H9 (cell line): ENCODE results near the gene TEX53. TPM values are rescaled to one million over a fixed set of nuclear protein-coding genes. Genes with fewer than 3 reads are reported as not detected.

ENCODE experiments used
- DNase-seq: peaks from one replicate; pipeline ENCODE4 v3.0.0-alpha.2; 2017
- H2AFZ ChIP-seq: one replicate; pipeline ENCODE4 v1.6.1; 2013; ENCODE audit warnings: mild to moderate bottlenecking, low read length, control low read depth, moderate library complexity
- H2AK5ac ChIP-seq: 2 replicates; pipeline ENCODE4 v1.6.1; 2013; ENCODE audit warnings: low read length, control low read depth, mixed read lengths; ENCODE audit not compliant: insufficient read length
- H2BK120ac ChIP-seq: one replicate; pipeline ENCODE4 v1.6.1; 2013; ENCODE audit warnings: low read depth, mild to moderate bottlenecking, low read length, control low read depth, inconsistent platforms; ENCODE audit not compliant: poor library complexity, severe bottlenecking
- H2BK12ac ChIP-seq: 2 replicates; pipeline ENCODE4 v1.6.1; 2013; ENCODE audit warnings: low read length, control low read depth, mixed read lengths, low read depth; ENCODE audit not compliant: insufficient read length
- H2BK15ac ChIP-seq: 2 replicates; pipeline ENCODE4 v1.6.1; 2013; ENCODE audit warnings: low read depth, low read length, control low read depth
- H2BK20ac ChIP-seq: one replicate; pipeline ENCODE4 v1.6.1; 2013; ENCODE audit warnings: low read depth, mild to moderate bottlenecking, low read length, control low read depth, inconsistent platforms; ENCODE audit not compliant: poor library complexity, severe bottlenecking
- H2BK5ac ChIP-seq: 2 replicates; pipeline ENCODE4 v1.6.1; 2013; ENCODE audit warnings: low read length, control low read depth, mixed read lengths; ENCODE audit not compliant: insufficient read length
- H3K14ac ChIP-seq: 2 replicates; pipeline ENCODE4 v1.6.1; 2013; ENCODE audit warnings: low read length, control low read depth; ENCODE audit not compliant: insufficient read depth
- H3K18ac ChIP-seq: 2 replicates; pipeline ENCODE4 v1.6.1; 2013; ENCODE audit warnings: low read depth, mild to moderate bottlenecking, mixed read lengths, low read length, control low read depth; ENCODE audit not compliant: insufficient read length
- H3K23ac ChIP-seq: 2 replicates; pipeline ENCODE4 v1.6.1; 2013; ENCODE audit warnings: low read length, control low read depth, mixed read lengths, low read depth; ENCODE audit not compliant: insufficient read length
- H3K23me2 ChIP-seq: 2 replicates; pipeline ENCODE4 v1.6.1; 2013; ENCODE audit warnings: low read depth, mild to moderate bottlenecking, mixed read lengths, low read length, control low read depth; ENCODE audit not compliant: insufficient read length, poor library complexity, severe bottlenecking
- H3K27ac ChIP-seq: 2 replicates; pipeline ENCODE4 v1.5.1; 2013; ENCODE audit warnings: low read length, control low read depth, mixed read lengths, low read depth; ENCODE audit not compliant: insufficient read length
- H3K27me3 ChIP-seq: 2 replicates; pipeline ENCODE4 v1.6.1; 2013; ENCODE audit warnings: low read length, control low read depth, inconsistent platforms; ENCODE audit not compliant: insufficient read depth
- H3K4ac ChIP-seq: 2 replicates; pipeline ENCODE4 v1.6.1; 2013; ENCODE audit warnings: low read depth, mild to moderate bottlenecking, control low read depth, inconsistent platforms, low read length, moderate library complexity
- H3K4me1 ChIP-seq: 2 replicates; pipeline ENCODE4 v1.6.1; 2013; ENCODE audit warnings: low read length, control low read depth, inconsistent platforms; ENCODE audit not compliant: insufficient read depth
- H3K4me2 ChIP-seq: 2 replicates; pipeline ENCODE4 v1.6.1; 2013; ENCODE audit warnings: low read length, control low read depth, mixed read lengths; ENCODE audit not compliant: insufficient read length, insufficient read depth
- H3K56ac ChIP-seq: 2 replicates; pipeline ENCODE4 v1.6.1; 2013; ENCODE audit warnings: low read depth, mild to moderate bottlenecking, mixed read lengths, low read length, control low read depth; ENCODE audit not compliant: insufficient read length
- H3K79me1 ChIP-seq: 2 replicates; pipeline ENCODE4 v1.6.1; 2013; ENCODE audit warnings: low read depth, mild to moderate bottlenecking, moderate library complexity, low read length, control low read depth, inconsistent platforms; ENCODE audit not compliant: insufficient read depth, poor library complexity, severe bottlenecking
- H3K79me2 ChIP-seq: 2 replicates; pipeline ENCODE4 v1.6.1; 2013; ENCODE audit warnings: low read length, control low read depth, inconsistent platforms; ENCODE audit not compliant: insufficient read depth
- H3K9ac ChIP-seq: 2 replicates; pipeline ENCODE4 v1.6.1; 2013; ENCODE audit warnings: low read length, control low read depth, mixed read lengths; ENCODE audit not compliant: insufficient read length; ENCODE audit errors: extremely low read depth
- H3K9me3 ChIP-seq: one replicate; pipeline ENCODE4 v1.6.1; 2013; ENCODE audit warnings: low read depth, low read length, inconsistent platforms; ENCODE audit not compliant: control insufficient read depth
- H3T11ph ChIP-seq: one replicate; pipeline ENCODE4 v1.6.1; 2013; ENCODE audit warnings: mild to moderate bottlenecking, low read length, control low read depth, inconsistent platforms
- H4K20me1 ChIP-seq: one replicate; pipeline ENCODE4 v1.6.1; 2013; ENCODE audit not compliant: control insufficient read depth, insufficient read length, insufficient read depth
- H4K5ac ChIP-seq: 2 replicates; pipeline ENCODE4 v1.6.1; 2013; ENCODE audit warnings: low read depth, mild to moderate bottlenecking, mixed read lengths, low read length, control low read depth; ENCODE audit not compliant: insufficient read length
- H4K8ac ChIP-seq: replicated peaks from 2 replicates; pipeline ENCODE4 v1.6.1; 2013; ENCODE audit warnings: low read length, control low read depth, mixed read lengths, low read depth; ENCODE audit not compliant: insufficient read length
- H4K91ac ChIP-seq: 2 replicates; pipeline ENCODE4 v1.6.1; 2013; ENCODE audit warnings: low read depth, mild to moderate bottlenecking, moderate library complexity, mixed read lengths, low read length, control low read depth; ENCODE audit not compliant: insufficient read length
- H3K27ac Mint-ChIP-seq, 3 experiments: 2 replicates in 2 of 3; 3 replicates in 1 of 3; pipeline ENCODE4 v1.8.0; 2020 to 2021; ENCODE audit warnings: mixed read lengths in 3 of 3, mild to moderate bottlenecking in 1 of 3, moderate library complexity in 1 of 3
- H3K27me3 Mint-ChIP-seq: 2 replicates; pipeline ENCODE4 v1.8.0; 2021; ENCODE audit warnings: low read depth, mild to moderate bottlenecking, moderate library complexity, mixed read lengths
- H3K36me3 Mint-ChIP-seq, 3 experiments: 2 replicates in 2 of 3; 3 replicates in 1 of 3; pipeline ENCODE4 v1.8.0; 2020 to 2021; ENCODE audit warnings: low read depth in 3 of 3, mixed read lengths in 3 of 3; ENCODE audit not compliant: insufficient read depth in 1 of 3
- H3K4me1 Mint-ChIP-seq, 2 experiments: 2 replicates each; pipeline ENCODE4 v1.8.0; 2020; ENCODE audit warnings: mixed read lengths in 2 of 2
- H3K4me3 Mint-ChIP-seq, 2 experiments: 2 replicates in 1 of 2; 3 replicates in 1 of 2; pipeline ENCODE4 v1.8.0; 2020 to 2021; ENCODE audit warnings: mild to moderate bottlenecking in 2 of 2, mixed read lengths in 2 of 2, moderate library complexity in 1 of 2
- H3K9me3 Mint-ChIP-seq, 2 experiments: 2 replicates in 1 of 2; 3 replicates in 1 of 2; pipeline ENCODE4 v1.8.0; 2020; ENCODE audit warnings: mild to moderate bottlenecking in 2 of 2, mixed read lengths in 2 of 2, moderate library complexity in 1 of 2
- CTCF ChIP-seq: fragments of 200-600 bp; sonication (generic); conservative IDR thresholded peaks from 3 replicates; pipeline ENCODE4 v1.8.0; 2021; ENCODE audit warnings: antibody characterized with exemption, mild to moderate bottlenecking
- WGBS: extraction: QIAGEN DNeasy Blood & Tissue Kit; methylation state at CpG from one replicate; pipeline ENCODE4 v1.1.7; 2013; ENCODE audit warnings: missing lambda C conversion rate, low lambda C conversion rate, mixed read lengths; ENCODE audit not compliant: insufficient read length; ENCODE audit errors: extremely low coverage; 5-methylcytosine and 5-hydroxymethylcytosine counted together
- total RNA-seq: library from RNA; stranded (reverse); gene quantifications from 2 replicates; pipeline ENCODE4 v1.2.1, GENCODE V29; 2021

The TEX53 gene
- total RNA-seq, 1 experiment from 2014 or later, result not detected

GRCh38 chr9:114684036-114684435 lies 26.4 kb upstream of the TEX53 start:
- H2BK12ac ChIP-seq, result no peak overlapping the region
- no peaks in the 10 kb centered on the region for H3K36me3 Mint-ChIP-seq
- no peaks in the 10 kb centered on the region for H3K79me1 ChIP-seq
- no peak overlapping the region for H3K27ac Mint-ChIP-seq
- H3K9ac ChIP-seq, result no peak overlapping the region
- no peaks in the 10 kb centered on the region for H4K20me1 ChIP-seq
- H3K9me3 ChIP-seq, result no peaks in the 10 kb centered on the region
- H3K4me1 Mint-ChIP-seq, result peaks cover 2 to 11% of the 10 kb centered on the region in 2 experiments
- WGBS, result no CpG with 5 or more reads among the region's 6 CpGs
- no peak overlapping the region for H3K23ac ChIP-seq
- H3K18ac ChIP-seq, result no peak overlapping the region
- no peak overlapping the region for H2BK120ac ChIP-seq
- peaks cover 21% of the 10 kb centered on the region for H3K27me3 Mint-ChIP-seq
- no peak overlapping the region for H3K27ac ChIP-seq
- no peaks in the 10 kb centered on the region for H3K23me2 ChIP-seq
- no peak overlapping the region for H4K91ac ChIP-seq
- H3K4ac ChIP-seq, result no peak overlapping the region
- no peak overlapping the region for H4K5ac ChIP-seq
- H3T11ph ChIP-seq, result no peak overlapping the region
- no peaks in the 10 kb centered on the region for H3K79me2 ChIP-seq
- H3K56ac ChIP-seq, result no peak overlapping the region
- no peak overlapping the region for H2AK5ac ChIP-seq
- no peak for DNase-seq
- no peaks in the 10 kb centered on the region for H3K27me3 ChIP-seq
- no peak overlapping the region for H3K4me2 ChIP-seq
- H4K8ac ChIP-seq, result no peak overlapping the region
- no peaks in the 10 kb centered on the region; a peak in 1 of 5 replicates for H3K9me3 Mint-ChIP-seq
- no peak overlapping the region for H2BK5ac ChIP-seq
- no peak overlapping the region for H3K4me3 Mint-ChIP-seq
- H3K14ac ChIP-seq, result no peak overlapping the region
- no peak for TF ChIP-seq CTCF
- H2BK15ac ChIP-seq, result no peak overlapping the region
- no peaks in the 10 kb centered on the region for H3K4me1 ChIP-seq
- H2BK20ac ChIP-seq, result no peak overlapping the region
- no peak overlapping the region for H2AFZ ChIP-seq
